ENCODE data around the gene ELK4.
A peak's percentile ranks its signal among the peaks of the same experiment; 100 is the strongest.

ELK4 gene

GRCh38 chr1:205595861-205596260, 36.0 kb downstream of the ELK4 start:
- DNase-seq (ENCODE audit: low read depth in 2 of 2) = no peak

GRCh38 chr1:205595435-205595834, 36.4 kb downstream of the ELK4 start:
- no peak for DNase-seq (ENCODE audit: low read depth in 2 of 2)

DNA sequence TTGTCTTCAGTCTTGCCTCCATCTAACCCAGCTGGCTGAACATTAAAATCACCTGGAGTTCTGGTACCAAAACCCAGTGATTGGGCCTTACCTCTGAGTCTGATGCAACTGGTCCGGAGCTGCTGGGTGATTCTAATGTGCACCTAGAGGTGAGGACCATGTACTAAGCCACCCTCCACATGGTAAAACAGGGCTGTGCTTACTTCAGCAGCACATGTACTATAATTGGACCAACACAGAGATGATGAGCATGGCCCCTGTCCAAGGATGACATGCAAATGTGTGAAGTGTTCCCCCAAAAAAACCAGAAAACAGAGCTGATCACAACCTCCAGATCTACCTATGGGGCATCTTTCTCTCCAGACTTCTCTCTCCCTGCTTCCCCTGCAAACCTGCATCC, 37.0 kb downstream of the ELK4 start:
- no peak for DNase-seq (ENCODE audit: low read depth in 2 of 2)

GRCh38 chr1:205593967-205594366, 37.8 kb downstream of the ELK4 start:
- DNase-seq (ENCODE audit: low read depth in 2 of 2) = no peak

- DNase-seq (ENCODE audit: low read depth in 2 of 2) = no peak
These were observed 38.3 kb downstream of the ELK4 start for GRCh38 chr1:205593532-205593931.

GRCh38 chr1:205592443-205593003, 39.3 kb downstream of the ELK4 start:
- no peak for DNase-seq (ENCODE audit: low read depth in 2 of 2)

GRCh38 chr1:205591522-205592351, 40.1 kb downstream of the ELK4 start:
- DNase-seq (ENCODE audit: low read depth in 2 of 2) = peak; percentile 85 to 91

- DNase-seq (ENCODE audit: low read depth in 2 of 2) = no peak
These were observed 40.9 kb downstream of the ELK4 start for GRCh38 chr1:205590777-205591513.

DNA sequence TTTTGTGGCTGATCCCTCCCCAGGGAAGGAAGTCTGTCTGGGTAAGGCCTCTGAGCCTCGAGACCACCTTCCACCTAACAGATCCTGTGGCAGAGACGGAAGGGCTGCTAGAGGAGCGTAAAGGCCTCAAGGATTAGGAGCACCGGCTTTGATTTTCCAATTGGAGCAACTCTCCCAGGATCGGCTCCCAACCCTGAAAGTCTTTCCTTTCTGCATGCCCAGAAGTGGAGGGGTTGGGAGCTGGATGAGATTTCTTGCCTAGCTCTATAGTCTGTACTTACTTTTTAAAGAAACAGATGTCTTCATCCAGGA, 41.4 kb downstream of the ELK4 start:
- no peak for DNase-seq (ENCODE audit: low read depth in 2 of 2)

DNA sequence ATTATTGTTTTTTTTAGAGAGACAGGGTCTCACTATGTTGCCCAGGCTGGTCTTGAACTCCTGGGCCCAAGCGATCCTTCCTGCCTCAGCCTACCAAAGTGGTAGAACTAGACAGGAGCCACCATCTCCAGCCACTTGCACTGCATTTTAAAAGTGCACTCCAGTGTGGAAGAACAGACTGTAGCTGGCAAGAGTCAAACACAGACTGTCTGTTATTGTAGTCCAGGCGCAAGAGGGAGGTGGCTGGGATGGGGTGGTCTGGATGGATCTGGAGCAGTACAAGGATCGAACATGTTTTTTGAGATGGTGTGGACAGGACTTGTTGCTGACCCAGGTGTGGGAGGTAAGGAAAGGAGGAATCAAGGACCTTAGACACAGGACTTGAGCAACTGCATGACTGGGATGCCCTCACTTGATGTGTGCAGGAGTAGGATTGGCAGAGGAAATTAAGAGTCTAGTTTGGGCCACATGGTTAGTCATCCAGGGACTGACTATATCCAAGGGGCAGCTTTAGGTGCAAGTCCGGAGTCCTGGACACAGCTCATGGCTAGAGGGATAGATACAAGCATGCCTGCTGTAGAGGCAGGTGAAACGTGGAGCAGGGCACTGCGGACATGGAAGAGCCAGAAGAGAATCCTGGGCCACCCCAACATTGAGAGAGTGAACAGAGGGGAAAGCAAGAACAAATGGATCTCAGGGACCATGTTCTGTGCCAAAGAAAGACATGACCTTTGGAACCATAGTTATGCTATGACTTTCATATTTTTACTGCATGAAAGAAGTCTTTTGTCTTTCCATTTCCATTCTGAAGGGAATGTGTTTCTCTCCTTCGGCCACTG, 42.0 kb downstream of the ELK4 start:
- DNase-seq (ENCODE audit: low read depth in 2 of 2) = no peak

GRCh38 chr1:205589046-205589445, 42.8 kb downstream of the ELK4 start:
- no peak for DNase-seq (ENCODE audit: low read depth in 2 of 2)

- DNase-seq (ENCODE audit: low read depth in 2 of 2) = peak in 1 of 2 donors; percentile 15
These were observed 43.2 kb downstream of the ELK4 start for GRCh38 chr1:205588636-205589035.

- no peak for DNase-seq (ENCODE audit: low read depth in 2 of 2)
These were observed 44.2 kb downstream of the ELK4 start for GRCh38 chr1:205587581-205587980.

DNA sequence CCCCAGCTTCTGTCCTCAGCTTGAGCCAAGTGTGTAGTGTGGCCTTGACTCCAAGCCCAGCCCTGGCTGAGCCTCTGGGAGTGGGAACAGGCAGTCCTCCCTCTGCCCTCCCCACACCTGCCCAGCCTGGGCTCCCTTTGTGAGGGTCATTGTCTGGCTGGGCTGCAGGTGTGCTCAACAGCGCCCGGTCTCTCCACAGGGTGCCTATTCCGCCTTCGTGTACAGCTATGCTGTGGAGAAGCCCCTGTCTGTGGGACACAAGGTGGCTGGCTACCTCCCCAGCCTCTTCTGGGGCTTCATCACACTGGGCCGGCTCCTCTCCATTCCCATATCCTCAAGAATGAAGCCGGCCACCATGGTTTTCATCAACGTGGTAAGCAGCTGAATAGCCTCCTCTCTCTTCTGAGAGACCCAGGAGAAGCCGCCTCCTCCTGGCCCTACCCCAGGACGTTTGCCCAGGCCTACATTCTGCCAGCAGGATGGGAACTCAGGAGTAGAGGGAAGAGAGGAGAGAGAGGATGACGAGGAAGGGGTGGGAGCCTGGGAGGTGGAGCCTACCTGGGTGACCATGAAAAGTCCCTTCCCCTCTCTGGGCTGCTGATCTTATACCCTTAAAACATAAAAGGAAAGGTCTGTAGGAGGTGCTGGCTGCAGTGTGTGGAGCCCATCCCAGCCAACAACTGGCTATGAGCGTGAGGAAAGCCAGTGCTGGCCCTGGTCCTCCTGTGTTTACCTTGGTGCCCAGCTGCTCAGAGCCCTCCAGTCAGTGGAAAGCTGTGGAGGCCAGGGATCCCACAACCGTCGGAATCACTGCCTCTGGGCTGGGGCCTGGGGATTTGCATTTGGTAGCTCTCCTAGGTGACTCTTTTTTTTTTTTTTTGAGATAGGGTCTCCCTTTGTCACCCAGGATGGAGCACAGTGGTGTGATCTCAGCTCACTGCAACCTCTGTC, 45.7 kb downstream of the ELK4 start:
- no peak for DNase-seq (ENCODE audit: low read depth in 2 of 2)

DNA sequence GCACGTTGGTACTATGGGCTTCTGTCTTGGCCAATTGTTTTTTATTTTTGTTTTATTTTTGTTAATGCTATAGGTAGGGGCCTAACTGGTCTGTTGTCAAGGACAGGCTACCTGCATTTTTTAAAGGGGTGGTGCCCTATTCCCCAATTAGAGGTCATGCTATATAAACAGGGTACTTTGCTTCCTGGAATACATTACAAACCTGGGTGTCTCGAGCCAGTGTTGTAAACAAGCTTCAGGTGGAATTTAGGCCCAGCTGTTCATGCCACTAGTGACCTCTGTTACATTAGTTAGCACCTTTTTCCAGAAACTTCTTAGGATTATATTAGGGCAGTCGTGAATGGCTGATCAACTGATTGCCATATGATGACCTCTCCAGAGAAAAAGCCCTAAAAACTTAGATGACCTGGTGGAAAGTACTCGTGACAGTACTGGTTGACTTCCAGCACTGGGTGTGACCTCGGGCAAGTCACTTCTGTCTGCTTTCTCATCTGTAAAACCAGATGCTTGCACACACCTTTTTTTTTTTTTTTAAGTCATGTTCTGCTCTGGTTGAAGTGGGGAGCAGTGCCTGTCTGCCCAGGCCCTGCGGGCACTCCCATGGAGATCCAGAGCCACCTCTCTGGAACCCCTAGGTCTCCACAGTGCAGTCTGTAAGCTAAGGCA, 46.5 kb downstream of the ELK4 start:
- no peak for DNase-seq (ENCODE audit: low read depth in 2 of 2)

GRCh38 chr1:205584732-205585131, 47.1 kb downstream of the ELK4 start:
- DNase-seq (ENCODE audit: low read depth in 2 of 2) = no peak

GRCh38 chr1:205583461-205584130, 48.2 kb downstream of the ELK4 start:
- no peak for DNase-seq (ENCODE audit: low read depth in 2 of 2)

DNA sequence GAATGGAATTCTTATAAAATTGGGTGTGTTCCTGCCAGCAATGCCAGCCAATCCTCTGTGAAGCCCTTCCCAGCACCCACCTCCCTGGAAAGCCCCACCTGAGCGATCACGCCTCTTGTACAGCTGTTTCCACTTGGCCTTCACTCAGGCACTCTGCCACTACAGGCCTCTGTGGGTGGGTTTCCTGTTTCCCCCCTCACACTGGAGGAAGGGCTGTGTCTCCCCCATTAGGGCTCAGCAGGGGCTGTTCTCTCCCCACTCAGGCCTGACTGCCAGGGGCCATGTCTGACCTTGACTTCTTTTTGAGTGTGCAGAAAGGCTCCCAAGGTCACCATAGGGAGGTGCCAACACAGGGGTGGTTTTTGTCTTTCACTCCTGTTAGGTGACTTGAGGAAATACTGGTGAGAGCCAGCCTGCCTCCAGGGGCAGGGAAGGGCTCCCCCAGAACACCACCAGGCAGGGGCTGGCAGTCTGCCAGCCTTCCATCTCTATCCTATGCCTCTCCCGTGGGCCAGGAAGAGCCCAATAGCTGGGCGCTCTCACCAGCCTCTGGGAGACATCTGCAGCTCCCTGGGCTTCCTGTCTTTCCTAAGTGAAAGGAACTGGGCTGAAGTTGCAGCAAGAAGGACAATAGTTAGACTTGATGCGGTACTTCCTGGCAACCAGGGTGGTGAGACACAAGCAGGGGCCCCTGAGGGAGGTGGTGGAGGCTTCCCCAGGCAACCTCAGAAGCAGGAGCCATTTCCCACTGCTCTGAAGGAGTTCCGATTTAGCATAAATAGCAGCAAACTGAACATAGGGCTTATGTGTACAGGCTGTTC, 49.1 kb downstream of the ELK4 start:
- no peak for DNase-seq (ENCODE audit: low read depth in 2 of 2)

DNA sequence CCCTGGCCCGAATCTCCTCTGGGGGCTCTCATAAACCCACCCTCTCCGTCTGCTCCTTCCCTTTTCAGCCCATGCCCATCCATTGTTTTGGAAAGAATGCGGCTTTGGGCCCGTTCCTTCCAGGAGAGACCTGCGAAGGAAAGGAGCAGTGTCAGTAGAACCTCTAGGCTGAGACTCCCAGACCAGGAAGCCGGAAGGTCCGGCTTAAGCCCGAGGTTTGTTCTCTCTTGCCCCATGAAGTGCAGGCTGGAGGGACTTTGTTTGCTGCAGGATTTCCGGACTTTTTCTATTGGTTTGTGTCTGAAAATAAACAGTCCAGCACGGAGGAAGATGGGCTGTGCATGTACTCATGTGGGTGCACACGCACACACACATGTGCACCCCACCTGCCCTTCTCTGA, 49.8 kb downstream of the ELK4 start:
- no peak for DNase-seq (ENCODE audit: low read depth in 2 of 2)

Data from stimulated activated CD4-positive, alpha-beta T cell treated with anti-CD3 and anti-CD28 coated beads, Interleukin-4, amount 100 ng/mL, for 48 hours (primary cell).